H54 (cell line): ENCODE data around the gene C3.

Experiments used
- DNase-seq: peaks from one replicate; pipeline ENCODE4 v3.0.0; 2011; ENCODE audit warnings: low spot score, mixed read lengths; ENCODE audit not compliant: insufficient read length
- FAIRE-seq: peaks from 3 replicates; lab custom pipeline; 2011; peaks lifted over from hg19 to GRCh38; lab: Jason Lieb, UNC
- POLR2A ChIP-seq: IDR thresholded peaks from 2 replicates; pipeline ENCODE4 v1.6.1; 2011; ENCODE audit warnings: low read depth, mild to moderate bottlenecking, low read length

The C3 gene

DNA sequence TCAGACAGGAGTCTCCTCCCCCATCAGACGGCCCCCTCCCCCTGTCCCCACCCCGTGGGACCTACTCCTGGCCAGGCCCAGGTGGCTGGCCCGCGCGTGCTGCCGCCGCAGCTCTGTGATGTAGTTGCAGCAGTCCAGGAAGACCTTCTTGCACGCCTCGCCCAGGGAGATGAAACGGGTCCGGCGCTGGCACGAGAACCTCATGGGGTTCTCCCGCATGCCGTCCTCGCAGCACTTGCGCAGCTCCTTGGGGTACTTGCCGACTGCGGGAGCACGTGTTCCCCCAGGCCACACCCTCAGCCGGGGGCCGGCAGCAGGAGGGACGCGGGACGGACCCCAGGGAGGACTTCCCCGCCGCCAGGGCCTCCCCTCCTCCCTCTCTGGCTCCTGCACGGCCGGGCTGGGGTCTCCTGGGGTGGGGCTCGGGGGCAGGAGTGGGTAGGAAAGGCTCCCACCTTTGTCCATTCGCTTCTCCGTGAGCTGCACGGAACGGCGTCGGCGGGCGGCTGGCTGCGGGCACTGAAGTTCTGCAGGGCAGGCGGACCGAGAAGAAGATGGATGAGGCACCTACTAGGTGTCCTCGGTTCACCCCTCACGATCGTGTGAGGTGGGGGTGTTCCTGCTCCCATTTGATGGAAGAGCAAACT is 13.3 kb downstream of the C3 start:
- TF ChIP-seq POLR2A, result no peak
- FAIRE-seq, result no peak
- no peak for DNase-seq

DNA sequence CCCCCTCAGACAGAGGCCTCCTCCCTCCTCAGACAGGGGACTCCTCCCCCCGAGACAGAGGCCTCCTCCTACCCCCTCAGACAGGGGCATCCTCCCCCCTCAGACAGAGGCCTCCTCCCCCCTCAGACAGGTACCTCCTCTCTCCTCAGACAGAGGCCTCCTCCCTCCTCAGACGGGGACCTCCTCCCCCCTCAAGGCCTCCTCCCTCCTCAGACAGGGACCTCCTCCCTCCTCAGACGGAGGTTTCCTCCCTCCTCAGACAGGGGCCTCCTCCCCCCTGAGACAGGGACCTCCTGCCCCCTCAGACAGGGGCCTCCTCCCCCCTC is 13.9 kb downstream of the C3 start:
- DNase-seq, result no peak
- no peak for FAIRE-seq

DNA sequence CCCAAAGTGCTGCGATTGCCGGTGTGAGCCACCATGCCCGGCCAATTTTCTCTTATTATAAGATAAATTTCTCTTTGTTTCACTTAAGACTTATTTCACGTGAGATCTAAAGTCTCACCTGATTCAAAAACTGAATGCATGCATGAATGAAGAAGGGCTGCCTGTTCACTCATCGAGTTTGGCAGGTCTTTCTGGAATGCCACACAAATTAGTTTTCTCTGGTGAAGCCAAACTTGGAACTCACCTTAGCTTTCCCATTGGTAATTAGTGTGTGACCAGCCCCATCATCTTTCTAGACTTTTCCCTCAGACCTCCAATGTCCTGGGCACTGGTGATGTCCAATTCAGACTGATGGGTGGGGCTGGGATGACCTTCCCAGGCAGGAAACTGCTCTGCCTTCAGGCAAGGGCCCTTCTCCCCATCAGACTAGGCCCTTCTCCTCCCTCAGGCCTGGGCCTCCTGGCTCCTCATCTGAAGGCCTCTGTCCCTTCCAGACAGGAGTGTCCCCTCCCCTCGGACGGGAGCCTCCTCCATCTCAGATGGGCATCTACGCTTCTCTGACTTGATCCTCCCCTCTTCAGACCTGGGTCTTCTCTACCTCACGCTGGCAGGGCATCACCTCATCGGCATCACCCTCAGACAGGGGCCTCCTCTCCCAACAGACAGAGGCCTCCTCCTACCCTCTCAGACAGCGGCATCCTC is 14.4 kb downstream of the C3 start:
- no peak for FAIRE-seq
- no peak for TF ChIP-seq POLR2A
- DNase-seq, result no peak

More for the DNA sequence above, 13.9 kb downstream of the C3 start:
- TF ChIP-seq POLR2A, result no peak

DNA sequence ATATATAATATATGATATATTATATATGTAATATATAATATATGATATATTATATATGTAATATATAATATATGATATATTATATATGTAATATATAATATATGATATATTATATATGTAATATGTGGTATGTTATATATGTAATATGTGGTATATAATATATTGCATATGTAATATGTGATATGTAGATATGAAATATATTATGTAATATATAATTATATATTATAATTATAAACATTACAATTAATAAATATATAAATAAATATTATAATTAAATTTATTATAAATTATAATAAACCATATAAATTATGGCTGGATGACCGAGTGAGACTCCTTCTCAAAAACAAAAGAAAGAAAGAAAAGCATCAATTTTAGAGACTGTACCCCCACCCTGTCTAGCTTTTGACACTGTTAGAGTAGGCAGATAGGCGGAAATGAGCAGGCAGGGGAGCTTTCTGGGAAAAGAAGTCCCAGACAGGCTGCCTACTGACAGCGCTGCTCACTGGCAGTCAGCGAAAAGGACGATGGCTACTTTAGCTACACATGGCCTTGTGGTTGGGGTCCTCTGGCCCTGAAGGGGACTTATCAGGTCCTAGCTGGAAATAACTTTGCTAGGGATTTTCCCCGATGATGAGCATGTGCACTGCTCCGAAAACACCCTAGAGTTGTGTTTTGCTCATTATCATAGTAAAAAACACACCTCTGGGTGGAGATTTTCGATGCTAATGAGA is 19.7 kb downstream of the C3 start:
- FAIRE-seq (no peak), DNase-seq (no peak)
- TF ChIP-seq POLR2A, result no peak

DNA sequence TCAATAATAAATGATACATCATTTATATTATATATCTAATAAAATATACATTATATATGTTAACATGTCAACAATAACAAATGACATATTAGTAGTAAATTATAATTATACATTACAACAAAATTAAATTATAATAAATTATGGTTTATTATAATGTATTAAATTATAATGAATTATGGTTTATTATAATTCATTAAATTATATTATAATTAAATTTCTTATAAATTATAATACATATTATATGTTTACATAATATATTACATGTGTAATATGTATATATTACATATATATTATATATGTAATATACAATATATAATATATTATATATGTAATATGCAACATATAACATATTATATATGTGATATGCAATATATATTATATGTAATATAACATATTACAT is 20.5 kb downstream of the C3 start:
- no peak for TF ChIP-seq POLR2A
- FAIRE-seq, result no peak
- no peak for DNase-seq

DNA sequence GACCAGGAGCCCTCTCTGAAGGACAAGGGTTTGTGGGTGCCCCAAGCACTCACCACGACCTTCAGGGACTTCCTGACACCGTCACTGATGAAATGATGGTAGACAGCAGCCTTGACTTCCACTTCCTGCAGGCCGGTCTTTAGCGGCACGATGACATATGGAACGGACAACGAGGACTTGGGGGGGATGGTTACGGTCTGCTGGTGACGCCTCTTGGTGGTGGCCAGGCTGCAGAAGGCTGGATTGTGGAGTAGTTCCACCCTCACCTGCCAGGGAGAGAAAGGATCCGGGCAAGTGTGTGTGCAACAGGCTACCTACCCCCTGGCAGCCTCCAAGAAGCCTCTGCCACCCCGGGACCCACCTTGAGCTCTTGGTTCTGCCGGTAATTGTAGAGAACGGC is 23.2 kb downstream of the C3 start:
- FAIRE-seq (no peak), DNase-seq (no peak)
- no peak for TF ChIP-seq POLR2A

DNA sequence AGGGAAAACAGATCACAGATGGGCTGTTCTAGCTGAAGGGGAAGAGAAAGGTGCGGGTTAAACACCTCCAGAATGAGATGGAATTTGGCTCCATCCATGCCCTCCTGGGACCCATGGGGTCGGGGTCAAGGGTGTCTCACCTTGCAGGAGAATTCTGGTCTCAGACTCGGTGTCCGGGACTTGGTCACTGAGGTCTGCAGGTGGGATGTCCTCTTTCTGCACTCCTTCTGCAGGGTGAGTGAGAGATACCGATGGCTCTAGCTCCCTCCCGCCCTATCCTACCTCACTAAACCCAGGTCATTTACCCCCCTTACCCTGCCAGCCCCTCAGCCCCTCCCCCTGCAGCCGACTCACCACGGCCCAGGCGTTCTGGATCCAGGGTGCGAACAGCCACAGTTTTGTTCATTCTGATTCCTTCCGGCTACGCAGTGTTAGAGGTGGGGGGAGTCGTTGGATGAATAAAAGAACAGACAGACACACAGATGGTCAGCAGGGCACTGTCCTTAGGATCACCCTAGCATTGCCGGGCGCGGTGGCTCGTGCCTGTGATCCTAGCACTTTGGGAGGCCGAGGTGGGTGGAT is 24.1 kb downstream of the C3 start:
- no peak for TF ChIP-seq POLR2A
- FAIRE-seq (no peak), DNase-seq (no peak)

DNA sequence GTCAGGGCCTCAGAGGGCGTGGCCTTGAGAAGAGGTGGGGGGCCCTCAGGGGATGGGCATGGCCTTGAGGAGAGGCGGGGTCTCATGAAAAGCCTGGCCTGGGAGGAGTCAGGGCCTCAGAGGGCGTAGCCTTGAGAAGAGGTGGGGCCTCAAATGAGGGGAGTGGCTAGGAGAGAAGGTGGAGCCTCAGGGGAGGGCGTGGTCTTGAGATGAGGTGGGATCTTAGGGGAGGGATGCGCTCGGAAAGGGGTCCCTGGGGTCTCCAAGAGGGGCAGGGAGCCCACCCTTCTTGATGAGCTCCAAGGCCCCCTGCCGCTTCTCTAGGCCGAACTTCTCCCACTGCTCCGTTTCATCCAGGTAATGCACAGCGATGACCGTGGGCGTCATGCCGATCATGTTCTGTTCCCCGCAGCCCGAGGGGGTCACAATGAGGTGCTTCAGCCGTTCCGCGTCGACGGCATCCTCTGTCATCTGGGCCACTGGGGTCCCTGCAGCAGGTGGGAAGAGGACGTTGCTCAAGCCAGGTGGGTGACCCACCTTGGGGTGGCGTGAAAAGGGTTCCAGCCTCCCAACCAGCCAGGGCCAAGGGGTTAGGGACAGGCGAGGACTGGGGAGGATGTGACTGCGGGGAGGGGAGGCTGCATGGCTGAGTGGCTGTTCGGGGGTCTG is 26.2 kb downstream of the C3 start:
- DNase-seq (no peak), FAIRE-seq (no peak)
- TF ChIP-seq POLR2A, result no peak

DNA sequence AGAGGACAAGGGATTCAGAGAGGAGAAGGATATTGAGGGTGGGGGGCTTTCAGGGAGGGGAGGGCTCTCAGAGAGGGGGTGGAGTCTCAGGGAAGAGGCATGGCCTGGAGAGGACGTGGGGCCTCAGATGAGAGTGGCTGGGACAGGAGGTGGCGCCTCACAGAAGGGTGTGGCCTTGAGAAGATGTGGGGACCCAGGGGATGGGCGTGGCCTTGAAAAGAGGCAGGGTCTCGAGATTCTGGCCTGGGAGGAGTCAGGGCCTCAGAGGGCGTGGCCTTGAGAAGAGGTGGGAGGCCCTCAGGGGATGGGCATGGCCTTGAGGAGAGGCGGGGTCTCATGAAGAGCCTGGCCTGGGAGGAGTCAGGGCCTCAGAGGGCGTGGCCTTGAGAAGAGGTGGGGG is 26.8 kb downstream of the C3 start:
- TF ChIP-seq POLR2A, result no peak
- DNase-seq (no peak), FAIRE-seq (no peak)

DNA sequence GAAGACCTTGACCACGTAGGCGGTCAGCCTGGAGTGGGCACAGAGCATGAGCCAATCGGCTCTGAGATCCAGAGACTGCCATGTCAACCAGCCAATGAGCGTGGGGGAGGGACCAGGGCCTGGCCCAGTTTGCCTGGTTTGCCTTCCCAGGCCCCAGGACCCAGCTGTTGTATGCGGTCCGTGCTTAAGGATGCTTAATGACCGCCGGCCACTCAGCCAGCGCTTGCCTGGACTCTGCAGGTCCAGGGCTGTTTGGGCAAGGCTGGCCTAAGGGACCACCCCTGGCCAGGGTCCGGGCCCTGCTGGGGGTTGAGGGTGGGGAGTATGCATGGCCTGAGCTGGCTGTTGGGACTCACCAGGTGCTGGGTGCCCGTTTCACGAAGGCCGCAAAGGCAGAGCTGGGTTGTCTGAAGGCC is 27.4 kb downstream of the C3 start:
- no peak for DNase-seq
- FAIRE-seq, result no peak
- no peak for TF ChIP-seq POLR2A

DNA sequence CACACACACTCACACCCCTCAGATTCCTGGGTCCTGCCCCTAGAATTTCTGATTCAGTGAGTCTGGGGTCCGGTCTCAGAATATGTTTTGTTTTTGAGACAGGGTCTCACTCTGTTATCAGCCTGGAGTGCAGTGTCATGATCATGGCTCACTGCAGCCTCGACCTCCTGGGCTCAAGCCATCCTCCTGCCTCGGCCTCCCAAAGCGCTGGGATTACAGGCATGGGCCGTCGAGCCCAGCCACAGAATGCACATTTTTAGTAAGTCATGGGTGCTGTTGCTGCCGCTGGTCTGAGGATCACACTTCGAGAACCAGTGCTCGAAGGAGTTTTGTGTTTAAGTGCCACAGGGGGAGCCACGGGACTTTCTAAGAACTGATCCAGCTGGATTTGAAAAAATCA is 28.4 kb downstream of the C3 start:
- FAIRE-seq (no peak), DNase-seq (no peak)
- TF ChIP-seq POLR2A, result no peak

DNA sequence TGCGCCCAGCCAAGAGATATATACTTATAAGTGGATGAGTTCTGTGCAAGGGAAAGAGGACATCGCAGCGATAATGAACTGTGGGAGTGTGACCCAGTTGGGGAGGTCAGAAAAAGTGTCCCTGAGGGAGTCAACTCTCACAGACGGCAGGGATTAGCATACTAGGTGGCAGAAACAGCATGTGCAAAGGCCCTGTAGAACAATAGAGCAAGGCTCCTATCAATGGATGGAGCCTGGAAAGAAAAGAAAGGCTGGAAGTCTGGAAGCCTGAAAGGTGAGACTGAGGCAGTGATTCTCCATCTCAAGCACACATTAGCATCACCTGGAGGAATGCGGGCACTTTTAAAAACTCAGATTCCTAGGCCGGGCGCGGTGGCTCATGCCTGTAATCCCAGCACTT is 29.1 kb downstream of the C3 start:
- FAIRE-seq, result no peak
- no peak for TF ChIP-seq POLR2A
- DNase-seq, result no peak

DNA sequence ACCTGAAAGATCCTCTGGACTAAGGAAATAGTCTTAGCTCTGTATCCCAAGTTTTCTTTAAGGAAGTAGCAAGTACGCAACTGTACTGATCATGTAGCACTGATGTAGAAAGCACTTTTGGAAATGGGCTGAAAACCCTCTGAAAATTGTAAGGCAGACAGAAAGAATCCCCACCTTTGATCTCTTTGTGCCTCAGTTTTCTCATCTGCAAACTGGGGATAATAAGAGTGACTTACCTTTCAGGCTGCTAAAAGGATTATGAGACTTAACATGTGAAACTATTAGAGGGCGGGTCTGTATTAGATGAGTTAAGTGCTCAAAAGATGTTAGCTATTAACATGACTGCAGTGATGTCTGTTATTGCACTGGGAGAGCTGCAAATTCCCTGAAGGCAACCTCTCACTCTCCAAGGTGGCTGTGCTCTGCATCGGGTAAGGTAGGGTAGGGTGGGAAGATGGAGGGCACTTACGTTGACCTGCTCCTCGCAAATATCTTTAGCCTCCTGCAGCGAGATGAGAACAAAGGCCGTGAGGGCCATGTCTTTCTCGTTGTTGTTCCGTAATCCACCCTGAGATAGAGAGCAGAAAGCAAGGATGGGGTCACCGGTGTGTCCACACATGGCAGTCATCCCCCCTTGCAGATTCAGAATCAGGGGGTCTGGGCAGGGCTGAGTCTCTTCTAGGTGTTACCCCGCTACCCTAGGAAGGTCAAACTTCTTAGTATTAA is 30.1 kb downstream of the C3 start:
- FAIRE-seq (no peak), DNase-seq (no peak)
- TF ChIP-seq POLR2A, result no peak
